ENCODE results near the gene KIRREL3.

- no peak for TF ChIP-seq POLR2AphosphoS5 (IDR thresholded peaks at IDR 0.05; ENCODE audit: low read depth, low read length)
- no peak for TF ChIP-seq SPI1 (IDR thresholded peaks at IDR 0.05; ENCODE audit: low read depth, low read length)
- no peak for TF ChIP-seq POLR2A (IDR thresholded peaks at IDR 0.05; ENCODE audit: low read depth, low read length)
- TF ChIP-seq POU2F2 (IDR thresholded peaks at IDR 0.05; ENCODE audit: low read depth, low read length) = no peak
- no peak for TF ChIP-seq PAX5 (IDR thresholded peaks at IDR 0.05; ENCODE audit: insufficient read depth, low read length, severe bottlenecking)
- TF ChIP-seq TAF1 (IDR thresholded peaks at IDR 0.05; ENCODE audit: low read depth, low read length) = no peak
Measured at GRCh38 chr11:126630893-126631798, 369.4 kb downstream of the KIRREL3 start.
